ENCODE data around the gene PDLIM4. TPM values are rescaled to one million over a fixed set of nuclear protein-coding genes. Genes with fewer than 3 reads are reported as not detected.

Gene PDLIM4
- total RNA-seq, 6 experiments from 2014 or later = 0.24 to 0.95 (median 0.40) TPM; not detected in 2

GRCh38 chr5:132232465-132232864 lies 25.0 kb upstream of the PDLIM4 start:
- WGBS (ENCODE audit: insufficient coverage, low coverage, low lambda C conversion rate, missing lambda C conversion rate) = 63% methylated on average over 1 of the region's 3 CpGs
- Histone ChIP-seq H3K27me3 (no peaks in the 10 kb centered on the region), H3K27ac (no peak overlapping the region), H3K9me3 (no peaks in the 10 kb centered on the region), H3K4me1 (peaks cover 0 to 3% (median 0%) of the 10 kb centered on the region in 4 donors), H3K36me3 (no peaks in the 10 kb centered on the region), H3K4me3 (no peak overlapping the region)
- DNase-seq = no peak
- TF ChIP-seq POLR2A (IDR thresholded peaks at IDR 0.05) = no peak
- TF ChIP-seq CTCF (IDR thresholded peaks at IDR 0.05) = no peak
- no peak for ATAC-seq
- intact Hi-C loops (cut with DNase I) = no loop called here

GRCh38 chr5:132233081-132233480 lies 24.4 kb upstream of the PDLIM4 start:
- ATAC-seq = no peak
- Histone ChIP-seq H3K4me3 (no peak overlapping the region), H3K4me1 (peaks cover 0 to 9% (median 0%) of the 10 kb centered on the region in 4 donors), H3K36me3 (no peaks in the 10 kb centered on the region), H3K9me3 (no peaks in the 10 kb centered on the region), H3K27ac (no peak overlapping the region), H3K27me3 (no peaks in the 10 kb centered on the region)
- DNase-seq = no peak
- intact Hi-C loops (cut with DNase I) = no loop called here
- TF ChIP-seq POLR2A (IDR thresholded peaks at IDR 0.05) (no peak), CTCF (IDR thresholded peaks at IDR 0.05) (no peak)
- 67% methylated on average over 1 of the region's 1 CpG for WGBS (ENCODE audit: insufficient coverage, low coverage, low lambda C conversion rate, missing lambda C conversion rate)

- H3K36me3 ChIP-seq = no peaks in the 10 kb centered on the region
- H3K27me3 ChIP-seq = no peaks in the 10 kb centered on the region
- H3K4me3 ChIP-seq = no peak overlapping the region
- intact Hi-C loops (cut with DNase I) = no loop called here
- H3K4me1 ChIP-seq = peaks cover 0 to 11% (median 0%) of the 10 kb centered on the region in 4 donors
- ATAC-seq = no peak
- H3K27ac ChIP-seq = no peak overlapping the region
- TF ChIP-seq CTCF (IDR thresholded peaks at IDR 0.05) (no peak), POLR2A (IDR thresholded peaks at IDR 0.05) (no peak)
- no peaks in the 10 kb centered on the region for H3K9me3 ChIP-seq
- no peak for DNase-seq
- WGBS (ENCODE audit: insufficient coverage, low coverage, low lambda C conversion rate, missing lambda C conversion rate) = no CpG with 5 or more reads among the region's 7 CpGs
Measured at GRCh38 chr5:132233811-132234683, 23.4 kb upstream of the PDLIM4 start.

GRCh38 chr5:132234684-132235062 lies 22.8 kb upstream of the PDLIM4 start:
- Histone ChIP-seq H3K27me3 (no peaks in the 10 kb centered on the region), H3K4me1 (peaks cover 0 to 11% (median 0%) of the 10 kb centered on the region in 4 donors), H3K27ac (no peak overlapping the region), H3K4me3 (no peak overlapping the region), H3K9me3 (no peaks in the 10 kb centered on the region), H3K36me3 (no peaks in the 10 kb centered on the region)
- WGBS (ENCODE audit: insufficient coverage, low coverage, low lambda C conversion rate, missing lambda C conversion rate) = 65% methylated on average over 2 of the region's 2 CpGs
- no peak for DNase-seq
- TF ChIP-seq POLR2A (IDR thresholded peaks at IDR 0.05) (no peak), CTCF (IDR thresholded peaks at IDR 0.05) (no peak)
- ATAC-seq = no peak
- intact Hi-C loops (cut with DNase I) = no loop called here
